Lung (tissue), 12 donors: ENCODE measurements around the gene ZNF599. TPM values are rescaled to one million over a fixed set of nuclear protein-coding genes. Genes with fewer than 3 reads are reported as not detected.

Source experiments
- ATAC-seq: fragments of 200-7000 bp; cut with Tn5 transposase; one replicate; pipeline ENCODE4 v1.9.1; 2020; ENCODE audit warnings: moderate number of reproducible peaks; ENCODE audit not compliant: insufficient read depth, low FRiP score
- DNase-seq, 3 donors: peaks; one replicate each; pipeline ENCODE4 v3.0.0-alpha.2; 2013 to 2017
- H3K27ac ChIP-seq, 2 donors: one replicate each; pipeline ENCODE4 v1.5.1; 2013; ENCODE audit warnings: mild to moderate bottlenecking in 2 of 2, moderate library complexity in 2 of 2, control low read depth in 1 of 2, inconsistent platforms in 1 of 2, low read depth in 1 of 2, low read length in 1 of 2
- H3K27me3 ChIP-seq, 3 donors: one replicate each; pipeline ENCODE4 v1.5.1; 2013; ENCODE audit warnings: low read length in 2 of 3; ENCODE audit not compliant: control insufficient read depth in 3 of 3, insufficient read depth in 3 of 3
- H3K36me3 ChIP-seq, 4 donors: one replicate each; pipeline ENCODE4 v1.5.1; 2013; ENCODE audit warnings: low read length in 4 of 4, mild to moderate bottlenecking in 1 of 4, moderate library complexity in 1 of 4; ENCODE audit not compliant: control insufficient read depth in 4 of 4, insufficient read depth in 4 of 4
- H3K4me1 ChIP-seq, 5 donors: one replicate each; pipeline ENCODE4 v1.5.1; 2013; ENCODE audit warnings: low read length in 5 of 5, mild to moderate bottlenecking in 2 of 5, moderate library complexity in 1 of 5; ENCODE audit not compliant: control insufficient read depth in 5 of 5, insufficient read depth in 5 of 5
- H3K4me3 ChIP-seq: one replicate; pipeline ENCODE4 v1.5.1; 2013; ENCODE audit warnings: mild to moderate bottlenecking, control low read depth, moderate library complexity
- H3K9ac ChIP-seq, 2 donors: one replicate each; pipeline ENCODE4 v1.5.1; 2013; ENCODE audit warnings: low read length in 2 of 2, control low read depth in 1 of 2; ENCODE audit not compliant: insufficient read depth in 1 of 2
- H3K9me3 ChIP-seq, 4 donors: one replicate each; pipeline ENCODE4 v1.5.1; 2013; ENCODE audit warnings: low read length in 3 of 4, mild to moderate bottlenecking in 1 of 4, moderate library complexity in 1 of 4; ENCODE audit not compliant: control insufficient read depth in 4 of 4, insufficient read depth in 3 of 4
- CTCF ChIP-seq: IDR thresholded peaks from 2 replicates; pipeline ENCODE4 v1.5.1; 2012; ENCODE audit warnings: mild to moderate bottlenecking; ENCODE audit errors: control extremely low read depth, extremely low read depth
- WGBS, 2 donors: extraction: QIAGEN DNeasy Blood & Tissue Kit; methylation state at CpG; one replicate each; pipeline ENCODE4 v1.1.7; 2013; 5-methylcytosine and 5-hydroxymethylcytosine counted together
- polyA plus RNA-seq, 2 donors: library from polyadenylated mRNA; stranded (reverse); fragments of 200-250 nt; gene quantifications; one replicate each; pipeline ENCODE4 v1.2.1, GENCODE V29; 2013
- total RNA-seq, 2 donors: library from RNA; depleted of rRNA in 1 of 2; stranded (reverse); fragments of >200 nt in 1 of 2; gene quantifications; one replicate each; pipeline ENCODE4 v1.2.1, GENCODE V29; 2014 to 2021
- donor health status: control.
- donor health status: control.
- donor health status: Bipolar disorder and iron deficiency.
- donor health status: healthy.
- donor health status: DM: yes; HTN: yes; CAD: no.

Gene ZNF599
- total and polyA plus RNA-seq, 4 donors = 3.6 to 11.2 (median 6.6) TPM

DNA sequence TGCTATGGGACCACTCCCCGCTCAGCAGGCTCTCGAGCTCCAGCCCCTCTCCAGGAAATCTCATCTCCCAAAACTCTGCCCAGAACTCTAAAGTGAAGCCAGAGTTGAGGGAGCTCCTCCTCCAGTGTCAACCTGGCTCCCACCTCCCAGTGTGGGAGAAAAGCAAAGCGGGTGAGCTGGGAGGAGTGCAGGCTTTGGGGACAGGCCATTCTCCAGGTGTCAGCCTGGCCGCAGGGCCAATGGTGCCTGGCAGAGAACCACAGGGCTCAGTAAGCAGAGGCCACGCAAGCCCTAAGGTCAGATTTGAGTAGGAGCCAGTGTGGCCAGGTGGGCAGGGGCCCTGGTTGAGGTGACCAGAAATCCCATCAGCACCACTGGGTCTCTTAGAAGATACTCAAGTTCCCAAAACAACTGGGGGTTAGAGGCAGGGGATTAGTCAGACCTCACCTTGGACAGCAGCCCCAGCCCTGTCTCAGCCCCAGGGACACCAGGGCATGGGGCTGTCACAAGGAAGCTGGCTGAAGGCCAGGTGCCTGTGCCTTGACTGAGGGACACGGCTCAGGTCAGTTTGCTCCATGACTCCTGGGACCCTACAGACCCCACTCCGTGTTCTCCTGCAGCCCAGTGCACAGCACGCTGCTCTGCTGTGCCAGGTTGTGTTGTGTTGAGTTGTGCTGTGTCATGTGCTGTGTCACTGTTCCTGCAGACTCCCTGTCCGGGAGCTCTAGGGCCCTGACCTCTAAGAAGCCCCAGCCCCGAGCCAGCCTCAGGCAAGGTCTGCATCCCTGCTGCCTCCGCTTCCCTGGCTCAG is 41.8 kb downstream of the ZNF599 start:
- no peak for DNase-seq
- H3K4me1 ChIP-seq = peaks cover 3 to 15% (median 9%) of the 10 kb centered on the region in 5 donors
- no peak for TF ChIP-seq CTCF
- no peak overlapping the region for H3K9ac ChIP-seq
- ATAC-seq = no peak
- no peak overlapping the region for H3K27ac ChIP-seq
- no peaks in the 10 kb centered on the region for H3K27me3 ChIP-seq
- peaks cover 0 to 12% (median 6%) of the 10 kb centered on the region in 4 donors for H3K36me3 ChIP-seq
- H3K9me3 ChIP-seq = peaks cover 0 to 2% (median 1%) of the 10 kb centered on the region in 4 donors
- H3K4me3 ChIP-seq = no peak overlapping the region
- WGBS, 2 donors = 89 to 92% methylated on average over 11 of the region's 11 CpGs

- no peaks in the 10 kb centered on the region for H3K4me1 ChIP-seq
- ATAC-seq = no peak
- WGBS, 2 donors = 36 to 38% methylated on average over 6 of the region's 6 CpGs
- no peak overlapping the region for H3K9ac ChIP-seq
- DNase-seq = no peak
- H3K27ac ChIP-seq = no peak overlapping the region
- peaks cover 0 to 2% (median 0%) of the 10 kb centered on the region in 3 donors for H3K27me3 ChIP-seq
- no peaks in the 10 kb centered on the region for H3K36me3 ChIP-seq
- TF ChIP-seq CTCF = no peak
- peaks cover 0 to 2% (median 0%) of the 10 kb centered on the region in 4 donors for H3K9me3 ChIP-seq
- no peak overlapping the region for H3K4me3 ChIP-seq
Measured at GRCh38 chr19:34725400-34725799, 47.6 kb downstream of the ZNF599 start.

DNA sequence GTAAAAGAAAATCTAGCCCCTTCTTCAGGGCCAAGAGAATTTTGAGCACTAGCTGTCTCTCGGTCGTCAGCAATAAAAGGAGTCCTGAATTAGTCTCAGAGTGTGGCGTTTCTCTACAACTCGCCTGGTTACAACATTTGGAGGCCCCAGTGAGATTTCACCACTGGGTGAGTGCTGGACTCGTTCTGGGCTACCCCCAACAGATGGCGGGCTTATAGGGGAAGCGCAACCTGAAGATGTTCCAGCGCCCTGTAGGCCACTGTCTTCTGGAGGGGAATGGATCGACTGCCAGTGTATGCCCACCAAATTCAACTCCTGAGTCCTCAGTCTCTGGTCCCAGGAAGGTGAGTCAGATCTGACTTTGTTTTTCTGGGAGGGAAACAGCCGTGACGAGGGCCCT is 50.7 kb downstream of the ZNF599 start:
- TF ChIP-seq CTCF = no peak
- H3K27me3 ChIP-seq = peaks cover 0 to 2% (median 0%) of the 10 kb centered on the region in 3 donors
- no peak overlapping the region for H3K4me3 ChIP-seq
- no peak for DNase-seq
- H3K9ac ChIP-seq = no peak overlapping the region
- WGBS, 2 donors = 67 to 70% methylated on average over 11 of the region's 11 CpGs
- H3K27ac ChIP-seq = no peak overlapping the region
- no peaks in the 10 kb centered on the region for H3K4me1 ChIP-seq
- no peak for ATAC-seq
- peaks cover 0 to 2% (median 0%) of the 10 kb centered on the region in 4 donors for H3K9me3 ChIP-seq
- no peaks in the 10 kb centered on the region for H3K36me3 ChIP-seq
